HepG2 (cell line): ENCODE data around the gene CLDN15. TPM values are rescaled to one million over a fixed set of nuclear protein-coding genes. Genes with fewer than 3 reads are reported as not detected.

Experiments used
- ATAC-seq: fragments of 200-7000 bp; cut with Tn5 transposase; 3 replicates; pipeline ENCODE4 v1.9.1; 2020; ENCODE audit warnings: mild to moderate bottlenecking, moderate library complexity
- BruUV-seq: library from RNA; stranded (reverse); fragments of 400-500 nt; replicated peaks from 2 replicates; lab custom pipeline; 2021; lab: Mats Ljungman, UMichigan
- CTCF ChIA-PET: fragments of 300-600 bp; formaldehyde crosslinking; extraction: SDS; loops from one replicate; lab custom pipeline; 2021; ENCODE audit warnings: low total read pairs, inconsistent platforms, low intra/inter-chr PET ratio; lab: Yijun Ruan, JAX
- POLR2A ChIA-PET: fragments of 350-600 bp; sonication (Branson Sonifier 250); formaldehyde crosslinking; loops from one replicate; lab custom pipeline; 2020; ENCODE audit warnings: antibody characterized with exemption, inconsistent platforms; lab: Yijun Ruan, JAX
- DNase-seq: peaks from one replicate; pipeline ENCODE4 v3.0.0-alpha.2; 2015; ENCODE audit warnings: low spot score
- FAIRE-seq: peaks from 3 replicates; lab custom pipeline; 2011; peaks lifted over from hg19 to GRCh38; lab: Jason Lieb, UNC
- H2AFZ ChIP-seq: one replicate; pipeline ENCODE4 v1.6.1; 2011; ENCODE audit warnings: low read length, inconsistent platforms
- H3K27ac ChIP-seq: fragments of 300-600 bp; 3 replicates; pipeline ENCODE4 v1.8.0; 2011; ENCODE audit warnings: mixed run types, mild to moderate bottlenecking, mixed read lengths, low read length, inconsistent platforms; ENCODE audit not compliant: insufficient read depth; ENCODE audit errors: extremely low read length
- H3K27me3 ChIP-seq, 2 experiments: fragments of 200-600 bp in 1 of 2; 2 replicates in 1 of 2; 3 replicates in 1 of 2; pipeline versions ENCODE4 v1.6.0 to v1.8.0; 2011; ENCODE audit warnings: low read length in 2 of 2, mild to moderate bottlenecking in 2 of 2, moderate library complexity in 2 of 2, inconsistent platforms in 1 of 2; ENCODE audit not compliant: insufficient read depth in 2 of 2, control insufficient read depth in 1 of 2
- H3K36me3 ChIP-seq, 2 experiments: fragments of 200-600 bp in 1 of 2; replicated peaks in 1 of 2; 2 replicates in 1 of 2; 3 replicates in 1 of 2; pipeline versions ENCODE4 v1.5.1 to v1.8.0; 2011; ENCODE audit warnings: low read length in 2 of 2, inconsistent platforms in 1 of 2; ENCODE audit not compliant: insufficient read depth in 2 of 2, control insufficient read depth in 1 of 2
- H3K4me1 ChIP-seq: 2 replicates; pipeline ENCODE4 v1.5.1; 2012; ENCODE audit warnings: low read length, inconsistent platforms; ENCODE audit not compliant: insufficient read depth
- H3K4me2 ChIP-seq: 2 replicates; pipeline ENCODE4 v1.6.0; 2011; ENCODE audit warnings: low read depth, low read length, inconsistent platforms
- H3K4me3 ChIP-seq, 3 experiments: fragments of 200-600 bp in 1 of 3; sonication (generic), shearing (Covaris generic) in 1 of 3; replicated peaks in 1 of 3; 2 replicates each; pipeline ENCODE4 v1.5.1; 2011 to 2016; ENCODE audit warnings: low read length in 3 of 3, inconsistent platforms in 2 of 3, low read depth in 2 of 3, mild to moderate bottlenecking in 2 of 3, control low read depth in 1 of 3, mixed read lengths in 1 of 3; ENCODE audit not compliant: insufficient read depth in 1 of 3
- H3K79me2 ChIP-seq: one replicate; pipeline ENCODE4 v1.6.1; 2011; ENCODE audit warnings: low read length, inconsistent platforms; ENCODE audit not compliant: insufficient read depth
- H3K9ac ChIP-seq: 2 replicates; pipeline ENCODE4 v1.6.0; 2011; ENCODE audit warnings: mild to moderate bottlenecking, low read depth, low read length, inconsistent platforms; ENCODE audit not compliant: insufficient read depth
- H3K9me3 ChIP-seq: 2 replicates; pipeline ENCODE4 v1.5.1; 2012; ENCODE audit warnings: mild to moderate bottlenecking, low read length
- H4K20me1 ChIP-seq: 2 replicates; pipeline ENCODE4 v1.6.0; 2011; ENCODE audit warnings: inconsistent platforms, mild to moderate bottlenecking, low read length, moderate library complexity; ENCODE audit not compliant: insufficient read depth
- ATF7 ChIP-seq, 2 experiments: fragments of 450-650 bp in 1 of 2; sonication (generic) in 1 of 2; formaldehyde crosslinking in 1 of 2; IDR thresholded peaks; 2 replicates each; pipeline versions ENCODE4 v1.4.0 to v1.6.1; 2016 to 2020; ENCODE audit warnings: antibody characterized with exemption in 1 of 2, mild to moderate bottlenecking in 1 of 2, missing genetic modification reagents in 1 of 2
- CENPT ChIP-seq: sonication (generic); formaldehyde crosslinking; IDR thresholded peaks from 2 replicates; pipeline ENCODE4 v1.8.0; 2022; ENCODE audit warnings: low read depth, mild to moderate bottlenecking, moderate library complexity, missing genetic modification reagents
- CREB1 ChIP-seq, 2 experiments: fragments of 450-650 bp in 1 of 2; IDR thresholded peaks; 2 replicates each; pipeline ENCODE4 v1.6.1; 2016 to 2017; ENCODE audit warnings: control low read depth in 1 of 2, mild to moderate bottlenecking in 1 of 2, missing compliant biosample characterization in 1 of 2, missing genetic modification characterization in 1 of 2
- FOSL1 ChIP-seq: sonication (generic); formaldehyde crosslinking; IDR thresholded peaks from 2 replicates; pipeline ENCODE4 v1.9.0; 2021; ENCODE audit warnings: missing genetic modification reagents, borderline replicate concordance
- HMG20A ChIP-seq: IDR thresholded peaks from 2 replicates; pipeline ENCODE4 v1.6.1; 2016; ENCODE audit warnings: borderline replicate concordance
- PHF21A ChIP-seq: sonication (generic); formaldehyde crosslinking; IDR thresholded peaks from 2 replicates; pipeline ENCODE4 v1.5.0; 2020; ENCODE audit warnings: mild to moderate bottlenecking, missing genetic modification reagents
- SMAD9 ChIP-seq: sonication (generic); formaldehyde crosslinking; IDR thresholded peaks from 2 replicates; pipeline ENCODE4 v1.5.1; 2020; ENCODE audit warnings: mild to moderate bottlenecking, missing genetic modification reagents
- SRSF1 ChIP-seq: fragments of 200-400 bp; formaldehyde crosslinking; optimal IDR thresholded peaks from 2 replicates; pipeline ENCODE3; 2017; ENCODE audit warnings: mild to moderate bottlenecking, low read depth, low read length, moderate library complexity
- ZBTB44 ChIP-seq: sonication (generic); formaldehyde crosslinking; IDR thresholded peaks from 2 replicates; pipeline ENCODE4 v1.4.0; 2020; ENCODE audit warnings: missing genetic modification reagents
- ZEB1 ChIP-seq: IDR thresholded peaks from 2 replicates; pipeline ENCODE4 v1.6.1; 2012; ENCODE audit warnings: mild to moderate bottlenecking, low read depth, inconsistent platforms; ENCODE audit not compliant: insufficient replicate concordance
- ZNF704 ChIP-seq: sonication (generic); formaldehyde crosslinking; IDR thresholded peaks from 2 replicates; pipeline ENCODE4 v1.8.1; 2023; ENCODE audit warnings: mild to moderate bottlenecking, inconsistent platforms, moderate library complexity, missing genetic modification reagents, borderline replicate concordance
- WGBS: methylation state at CpG from one replicate; pipeline ENCODE4 v1.1.6; 2017; ENCODE audit warnings: low lambda C conversion rate; 5-methylcytosine and 5-hydroxymethylcytosine counted together
- in situ Hi-C: cut with HindIII; loops from 2 replicates; pipeline ENCODE4 v1.10.0; 2017; ENCODE audit warnings: low pct_unique_long_range_greater_than_20kb; ENCODE audit not compliant: extremely low pct_ligation_motif_present
- intact Hi-C: fragments of 100-400 bp; cut with micrococcal nuclease; formaldehyde crosslinking; loops from one replicate; pipeline ENCODE4 v1.10.0; 2022; ENCODE audit not compliant: unreplicated experiment
- polyA plus RNA-seq, 8 experiments: library from polyadenylated mRNA; depleted of rRNA in 3 of 8; stranded (reverse) in 7 of 8; unstranded in 1 of 8; fragments of >200 nt; fragmentation: Illumina TruSeq in 4 of 8; extraction: Trizol in 4 of 8; gene quantifications; 2 replicates each; pipeline versions ENCODE4 v1.2.1 to v1.2.3, GENCODE V29; 2011 to 2016; ENCODE audit warnings: low read depth in 4 of 8, missing spikeins in 1 of 8, mixed read lengths in 1 of 8; ENCODE audit not compliant: insufficient read depth in 1 of 8
- total RNA-seq, 5 experiments: library from RNA; depleted of rRNA; stranded (reverse); fragments of >200 nt; fragmentation: Illumina TruSeq; extraction: Trizol; gene quantifications; 2 replicates each; pipeline ENCODE4 v1.2.3, GENCODE V29; 2016; ENCODE audit warnings: low read depth in 1 of 5

Gene CLDN15
- total and polyA plus RNA-seq, 2 of the 13 experiments (the other 11 are each of a cell fraction or from before 2014, with no cell fraction given): 7.1 to 17.8 TPM

- Histone ChIP-seq H3K27ac (no peak overlapping the region), H3K9me3 (no peaks in the 10 kb centered on the region), H3K36me3 (no peaks in the 10 kb centered on the region), H3K4me3 (no peak overlapping the region), H3K4me2 (no peak overlapping the region), H2AFZ (no peak overlapping the region), H3K4me1 (no peaks in the 10 kb centered on the region), H3K9ac (no peak overlapping the region), H3K79me2 (no peaks in the 10 kb centered on the region), H4K20me1 (no peaks in the 10 kb centered on the region), H3K27me3 (no peaks in the 10 kb centered on the region)
- in situ Hi-C loops: no loop called here
- BruUV-seq: no TSS peak
- POLR2A ChIA-PET: no interaction called here
- CTCF ChIA-PET: no interaction called here
- no peak for FAIRE-seq
- no peak for TF ChIP-seq PHF21A (CRISPR knock-in tag)
- TF ChIP-seq SRSF1: no peak
- TF ChIP-seq CENPT (CRISPR knock-in tag): no peak
- TF ChIP-seq ZEB1: no peak
- TF ChIP-seq ZBTB44 (CRISPR knock-in tag): no peak
- no peak for TF ChIP-seq SMAD9 (CRISPR knock-in tag)
- TF ChIP-seq HMG20A: no peak
- peak; percentile 97 for TF ChIP-seq CREB1 (IDR thresholded peaks at IDR 0.05)
- no peak for TF ChIP-seq CREB1 (CRISPR knock-in tag; IDR thresholded peaks at IDR 0.05)
- no peak for TF ChIP-seq FOSL1 (CRISPR knock-in tag)
- TF ChIP-seq ZNF704: no peak
- peak; percentile 85 for TF ChIP-seq ATF7 (IDR thresholded peaks at IDR 0.05)
- no peak for TF ChIP-seq ATF7 (CRISPR knock-in tag; IDR thresholded peaks at IDR 0.05)
- intact Hi-C loops: no loop called here
- DNase-seq: no peak
- no peak for ATAC-seq
- WGBS: 78% methylated on average over 21 of the region's 21 CpGs
Measured at GRCh38 chr7:101269664-101270063, 32.1 kb upstream of the CLDN15 start.
